ENCODE results near the gene STX19. TPM values are rescaled to one million over a fixed set of nuclear protein-coding genes. Genes with fewer than 3 reads are reported as not detected.
A peak's percentile ranks its signal among the peaks of the same experiment; 100 is the strongest.

The STX19 gene
- total RNA-seq, 1 donor from 2014 or later: not detected

- Histone ChIP-seq H3K9me3 (ENCODE audit: insufficient read depth, low read depth, low read length) (no peaks in the 10 kb centered on the region), H3K4me3 (ENCODE audit: insufficient read depth, low read depth, low read length) (no peak overlapping the region), H3K4me2 (ENCODE audit: low read length) (no peak overlapping the region), H3K79me2 (ENCODE audit: insufficient read depth, low read length) (peaks cover 21% of the 10 kb centered on the region), H3K36me3 (ENCODE audit: insufficient read depth, low read length) (peaks cover 4% of the 10 kb centered on the region), H4K20me1 (ENCODE audit: insufficient read depth, low read length) (peaks cover 5% of the 10 kb centered on the region), H3K27me3 (ENCODE audit: insufficient read depth, low read length) (no peaks in the 10 kb centered on the region), H3K9ac (ENCODE audit: low read length) (no peak overlapping the region), H2AFZ (ENCODE audit: low read depth, low read length) (no peak overlapping the region), H3K27ac (ENCODE audit: low read depth, low read length) (no peak overlapping the region), H3K4me1 (ENCODE audit: insufficient read depth, low read length) (no peaks in the 10 kb centered on the region)
- Mint-ChIP-seq H3K36me3 (ENCODE audit: low read depth, unreplicated experiment) (peaks cover 13% of the 10 kb centered on the region), H3K4me3 (ENCODE audit: unreplicated experiment) (no peak overlapping the region), H3K27ac (ENCODE audit: unreplicated experiment) (no peak overlapping the region), H3K9me3 (ENCODE audit: unreplicated experiment) (peaks cover 5% of the 10 kb centered on the region), H3K4me1 (ENCODE audit: low read depth, unreplicated experiment) (peaks cover 1% of the 10 kb centered on the region), H3K27me3 (ENCODE audit: low read depth, unreplicated experiment) (no peaks in the 10 kb centered on the region)
- TF ChIP-seq CTCF (IDR thresholded peaks at IDR 0.05; ENCODE audit: insufficient read depth, low read depth, low read length) (no peak), EZH2 (IDR thresholded peaks at IDR 0.05; ENCODE audit: insufficient read depth, low read length) (no peak)
- no peak for DNase-seq (ENCODE audit: low read depth)
- FAIRE-seq: no peak
Measured at GRCh38 chr3:94070341-94070911, 42.0 kb upstream of the STX19 start.

- H3K4me1 ChIP-seq (ENCODE audit: insufficient read depth, low read length): no peaks in the 10 kb centered on the region
- peaks cover 5% of the 10 kb centered on the region for H4K20me1 ChIP-seq (ENCODE audit: insufficient read depth, low read length)
- peak; percentile 47 for TF ChIP-seq CTCF (IDR thresholded peaks at IDR 0.05; ENCODE audit: insufficient read depth, low read depth, low read length)
- no peak for TF ChIP-seq EZH2 (IDR thresholded peaks at IDR 0.05; ENCODE audit: insufficient read depth, low read length)
- H3K4me3 ChIP-seq (ENCODE audit: insufficient read depth, low read depth, low read length): no peak overlapping the region
- Mint-ChIP-seq H3K36me3 (ENCODE audit: low read depth, unreplicated experiment) (peaks cover 13% of the 10 kb centered on the region), H3K9me3 (ENCODE audit: unreplicated experiment) (peaks cover 5% of the 10 kb centered on the region), H3K4me3 (ENCODE audit: unreplicated experiment) (no peak overlapping the region), H3K27me3 (ENCODE audit: low read depth, unreplicated experiment) (no peaks in the 10 kb centered on the region), H3K4me1 (ENCODE audit: low read depth, unreplicated experiment) (peaks cover 5% of the 10 kb centered on the region), H3K27ac (ENCODE audit: unreplicated experiment) (no peak overlapping the region)
- no peaks in the 10 kb centered on the region for H3K27me3 ChIP-seq (ENCODE audit: insufficient read depth, low read length)
- H3K9ac ChIP-seq (ENCODE audit: low read length): peak overlapping the region; percentile 42
- peaks cover 6% of the 10 kb centered on the region for H3K36me3 ChIP-seq (ENCODE audit: insufficient read depth, low read length)
- no peaks in the 10 kb centered on the region for H3K9me3 ChIP-seq (ENCODE audit: insufficient read depth, low read depth, low read length)
- H3K4me2 ChIP-seq (ENCODE audit: low read length): no peak overlapping the region
- peak; percentile 3 for DNase-seq (ENCODE audit: low read depth)
- H3K27ac ChIP-seq (ENCODE audit: low read depth, low read length): no peak overlapping the region
- peak; percentile 79 for FAIRE-seq
- peaks cover 24% of the 10 kb centered on the region for H3K79me2 ChIP-seq (ENCODE audit: insufficient read depth, low read length)
- no peak overlapping the region for H2AFZ ChIP-seq (ENCODE audit: low read depth, low read length)
Measured at GRCh38 chr3:94069194-94069813, 40.9 kb upstream of the STX19 start.
